ENCODE measurements around the gene RNF225.

- no peak for TF ChIP-seq CTCF (IDR thresholded peaks at IDR 0.05; ENCODE audit: poor library complexity)
- TF ChIP-seq EZH2phosphoT487 (IDR thresholded peaks at IDR 0.05; ENCODE audit: low read depth, severe bottlenecking, unreplicated experiment) = no peak
- no peak for TF ChIP-seq EZH2 (IDR thresholded peaks at IDR 0.05; ENCODE audit: borderline replicate concordance)
These were observed 7.3 kb upstream of the RNF225 start for GRCh38 chr19:58388175-58388526.

Measured in hepatocyte (in vitro differentiated cells).